Forelimb muscle (tissue), 1 donor: ENCODE results near the gene POU2F1. TPM values are rescaled to one million over a fixed set of nuclear protein-coding genes. Genes with fewer than 3 reads are reported as not detected.

Experiments
- DNase-seq: peaks from one replicate; pipeline ENCODE4 v3.0.0-alpha.2; 2013; ENCODE audit warnings: low read depth
- polyA plus RNA-seq: library from polyadenylated mRNA; unstranded; fragments of 120-200 nt; gene quantifications from one replicate; pipeline ENCODE4 v1.2.1, GENCODE V29; 2013; ENCODE audit not compliant: insufficient read length

The POU2F1 gene
- polyA plus RNA-seq, 1 donor: 5.5 TPM

GRCh38 chr1:167442142-167442848, 221.6 kb downstream of the POU2F1 start:
- no peak for DNase-seq

- no peak for DNase-seq
These were observed 222.3 kb downstream of the POU2F1 start for GRCh38 chr1:167442854-167443565.

- DNase-seq: no peak
These were observed 223.1 kb downstream of the POU2F1 start for GRCh38 chr1:167443757-167444156.

GRCh38 chr1:167446966-167447365, 226.3 kb downstream of the POU2F1 start:
- no peak for DNase-seq

GRCh38 chr1:167447521-167448136, 226.9 kb downstream of the POU2F1 start:
- DNase-seq: no peak

GRCh38 chr1:167450843-167451242, 230.2 kb downstream of the POU2F1 start:
- DNase-seq: no peak

- no peak for DNase-seq
These were observed 231.8 kb downstream of the POU2F1 start for GRCh38 chr1:167452483-167452882.

GRCh38 chr1:167453123-167453522, 232.4 kb downstream of the POU2F1 start:
- DNase-seq: no peak

- DNase-seq: no peak
These were observed 233.7 kb downstream of the POU2F1 start for GRCh38 chr1:167454304-167454893.

GRCh38 chr1:167454894-167455785, 234.5 kb downstream of the POU2F1 start:
- DNase-seq: no peak

GRCh38 chr1:167455786-167456446, 235.2 kb downstream of the POU2F1 start:
- DNase-seq: no peak

GRCh38 chr1:167456524-167456923, 235.8 kb downstream of the POU2F1 start:
- DNase-seq: no peak

GRCh38 chr1:167456926-167457325, 236.2 kb downstream of the POU2F1 start:
- no peak for DNase-seq

- no peak for DNase-seq
These were observed 237.4 kb downstream of the POU2F1 start for GRCh38 chr1:167457936-167458584.

GRCh38 chr1:167460836-167461235, 240.2 kb downstream of the POU2F1 start:
- no peak for DNase-seq

GRCh38 chr1:167462341-167462740, 241.7 kb downstream of the POU2F1 start:
- DNase-seq: no peak

- no peak for DNase-seq
These were observed 242.4 kb downstream of the POU2F1 start for GRCh38 chr1:167463080-167463479.

GRCh38 chr1:167463875-167464575, 243.3 kb downstream of the POU2F1 start:
- no peak for DNase-seq

GRCh38 chr1:167465018-167465417, 244.3 kb downstream of the POU2F1 start:
- no peak for DNase-seq

GRCh38 chr1:167465743-167466142, 245.1 kb downstream of the POU2F1 start:
- DNase-seq: no peak
